Body of pancreas (tissue), 4 donors: ENCODE results near the gene PTPRD. TPM values are rescaled to one million over a fixed set of nuclear protein-coding genes. Genes with fewer than 3 reads are reported as not detected.

ENCODE experiments used
- ATAC-seq: fragments of 150-250 bp; one replicate; pipeline ENCODE4 v1.9.1; 2016
- DNase-seq, 4 donors: peaks; one replicate each; pipeline ENCODE4 v3.0.0-alpha.2; 2019
- H3K27ac ChIP-seq, 4 donors: fragments of 200-600 bp; sonication (generic); 1 replicate in 3 of 4; 2 replicates in 1 of 4; pipeline versions ENCODE4 v1.5.1 to v1.6.1; 2016 to 2019; ENCODE audit warnings: mild to moderate bottlenecking in 1 of 4, mixed read lengths in 1 of 4, moderate library complexity in 1 of 4
- H3K27me3 ChIP-seq, 2 donors: fragments of 200-600 bp; sonication (generic); one replicate each; pipeline ENCODE4 v1.6.0; 2016; ENCODE audit warnings: mild to moderate bottlenecking in 1 of 2
- H3K36me3 ChIP-seq, 2 donors: fragments of 200-600 bp; sonication (generic); replicated peaks in 1 of 2; 2 replicates each; pipeline ENCODE4 v1.5.1; 2016; ENCODE audit warnings: low read depth in 2 of 2; ENCODE audit not compliant: insufficient read depth in 1 of 2
- H3K4me1 ChIP-seq: fragments of 200-600 bp; sonication (generic); one replicate; pipeline ENCODE4 v1.6.0; 2016
- H3K4me3 ChIP-seq, 2 donors: fragments of 200-600 bp; sonication (generic); 1 replicate in 1 of 2; 2 replicates in 1 of 2; pipeline ENCODE4 v1.5.1; 2016 to 2019
- H3K9me3 ChIP-seq, 3 donors: fragments of 200-600 bp; sonication (generic); 1 replicate in 2 of 3; 2 replicates in 1 of 3; pipeline ENCODE4 v1.5.1; 2016
- POLR2A ChIP-seq, 3 donors: fragments of 450-650 bp; IDR thresholded peaks; one replicate each; pipeline ENCODE4 v1.6.1; 2016; ENCODE audit warnings: antibody characterized with exemption in 3 of 3, mild to moderate bottlenecking in 2 of 3
- WGBS, 2 donors: methylation state at CpG; one replicate each; pipeline ENCODE4 v1.1.5; 2017; 5-methylcytosine and 5-hydroxymethylcytosine counted together
- intact Hi-C: fragments of 100-400 bp; cut with DNase I; formaldehyde crosslinking; loops from one replicate; pipeline ENCODE4 v1.15.1; 2023
- total RNA-seq, 2 donors: library from RNA; depleted of rRNA; stranded (reverse); fragments of >200 nt; gene quantifications; one replicate each; pipeline ENCODE4 v1.1.0, GENCODE V29; 2016
- TF ChIP-seq, protein P1 (sequence below), 7 experiments: fragments of 450-650 bp in 4 of 7; fragments of 200-600 bp in 3 of 7; sonication (generic) in 3 of 7; IDR thresholded peaks; one replicate each; pipeline ENCODE4 v1.5.1; 2016 to 2019; ENCODE audit warnings: antibody characterized with exemption in 7 of 7

The PTPRD gene
- total RNA-seq, 2 donors from 2014 or later = 4.3 to 4.9 TPM

DNA sequence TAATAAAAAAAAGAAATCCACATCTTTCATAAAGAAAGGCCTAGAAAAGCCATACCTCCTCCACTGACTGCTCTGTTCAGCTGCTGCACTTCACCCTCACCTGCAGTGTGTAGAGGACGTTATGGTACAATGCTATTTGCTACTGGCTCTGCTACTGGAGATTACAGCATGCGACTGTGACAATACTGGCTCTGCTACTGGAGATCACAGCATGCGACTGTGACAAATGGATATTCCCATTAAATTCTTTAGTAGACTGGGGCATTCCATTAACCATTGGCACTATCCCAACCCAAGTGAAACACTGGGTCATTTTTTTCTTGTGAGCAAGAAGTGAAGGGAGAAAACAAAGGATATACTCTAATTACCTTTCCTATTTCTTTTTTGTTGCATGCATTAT is 1749.7 kb downstream of the PTPRD start:
- intact Hi-C loops = no loop called here
- DNase-seq = peak in 2 of 4 donors; percentile 11 to 20
- no peaks in the 10 kb centered on the region for H3K27me3 ChIP-seq
- no peak overlapping the region for H3K27ac ChIP-seq
- H3K4me3 ChIP-seq = no peak overlapping the region
- TF ChIP-seq, protein P1, sequence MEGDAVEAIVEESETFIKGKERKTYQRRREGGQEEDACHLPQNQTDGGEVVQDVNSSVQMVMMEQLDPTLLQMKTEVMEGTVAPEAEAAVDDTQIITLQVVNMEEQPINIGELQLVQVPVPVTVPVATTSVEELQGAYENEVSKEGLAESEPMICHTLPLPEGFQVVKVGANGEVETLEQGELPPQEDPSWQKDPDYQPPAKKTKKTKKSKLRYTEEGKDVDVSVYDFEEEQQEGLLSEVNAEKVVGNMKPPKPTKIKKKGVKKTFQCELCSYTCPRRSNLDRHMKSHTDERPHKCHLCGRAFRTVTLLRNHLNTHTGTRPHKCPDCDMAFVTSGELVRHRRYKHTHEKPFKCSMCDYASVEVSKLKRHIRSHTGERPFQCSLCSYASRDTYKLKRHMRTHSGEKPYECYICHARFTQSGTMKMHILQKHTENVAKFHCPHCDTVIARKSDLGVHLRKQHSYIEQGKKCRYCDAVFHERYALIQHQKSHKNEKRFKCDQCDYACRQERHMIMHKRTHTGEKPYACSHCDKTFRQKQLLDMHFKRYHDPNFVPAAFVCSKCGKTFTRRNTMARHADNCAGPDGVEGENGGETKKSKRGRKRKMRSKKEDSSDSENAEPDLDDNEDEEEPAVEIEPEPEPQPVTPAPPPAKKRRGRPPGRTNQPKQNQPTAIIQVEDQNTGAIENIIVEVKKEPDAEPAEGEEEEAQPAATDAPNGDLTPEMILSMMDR (IDR thresholded peaks at IDR 0.05) = no peak
- TF ChIP-seq POLR2A (IDR thresholded peaks at IDR 0.05) = no peak
- WGBS, 2 donors = 32 to 36% methylated on average over 3 of the region's 3 CpGs
- peaks cover 3% of the 10 kb centered on the region for H3K4me1 ChIP-seq
- ATAC-seq = peak; percentile 72
- no peaks in the 10 kb centered on the region for H3K9me3 ChIP-seq
- H3K36me3 ChIP-seq = no peaks in the 10 kb centered on the region

DNA sequence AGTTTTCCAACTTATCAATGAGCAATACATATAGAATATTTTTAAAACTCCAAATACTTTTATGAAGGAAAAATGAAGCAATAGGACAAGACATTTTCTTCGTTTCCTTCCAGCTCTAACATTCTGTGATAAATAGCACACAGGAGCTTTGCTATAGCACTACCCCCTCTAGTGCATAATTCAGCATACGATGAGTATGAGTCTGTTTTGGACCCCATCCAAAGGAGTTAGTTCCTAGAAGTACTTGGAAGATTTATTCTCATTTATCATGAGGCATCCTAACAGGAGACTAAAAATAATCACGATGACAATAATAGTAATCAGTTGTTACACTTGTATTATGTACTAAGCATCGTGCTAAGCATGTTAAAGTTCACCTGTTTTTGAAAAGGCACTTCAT is 1751.9 kb downstream of the PTPRD start:
- Histone ChIP-seq H3K27ac (no peak overlapping the region), H3K27me3 (peaks cover 0 to 4% of the 10 kb centered on the region in 2 donors), H3K9me3 (no peaks in the 10 kb centered on the region), H3K4me1 (peaks cover 12% of the 10 kb centered on the region), H3K4me3 (no peak overlapping the region), H3K36me3 (no peaks in the 10 kb centered on the region)
- TF ChIP-seq, protein P1 (IDR thresholded peaks at IDR 0.05) = no peak
- TF ChIP-seq POLR2A (IDR thresholded peaks at IDR 0.05) = no peak
- DNase-seq (no peak), ATAC-seq (no peak)
- WGBS, 2 donors = 34 to 35% methylated on average over 4 of the region's 4 CpGs
- intact Hi-C loops = no loop called here

DNA sequence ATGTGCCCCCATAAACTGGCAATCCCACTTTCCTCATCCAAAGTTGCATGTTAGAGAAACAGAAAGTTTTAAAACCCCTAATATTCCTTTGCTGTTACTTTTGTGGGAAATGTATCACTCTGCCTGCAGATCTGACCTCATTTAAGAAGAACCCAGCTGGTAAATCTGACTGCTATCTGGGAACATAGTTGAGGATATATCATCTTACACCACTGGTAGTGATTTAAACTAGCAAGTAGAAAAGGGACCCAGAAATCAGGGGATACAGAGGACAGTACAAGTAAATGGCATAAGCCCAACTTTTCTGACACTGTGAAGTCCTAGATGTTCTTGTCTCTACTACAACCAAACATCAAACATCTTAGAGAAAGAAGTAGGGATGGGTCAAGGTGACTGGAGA is 1752.7 kb downstream of the PTPRD start:
- TF ChIP-seq, protein P1 (IDR thresholded peaks at IDR 0.05) = no peak
- no peak for TF ChIP-seq POLR2A (IDR thresholded peaks at IDR 0.05)
- H3K4me1 ChIP-seq = peaks cover 12% of the 10 kb centered on the region
- no peak overlapping the region for H3K27ac ChIP-seq
- H3K4me3 ChIP-seq = no peak overlapping the region
- no peaks in the 10 kb centered on the region for H3K36me3 ChIP-seq
- no peaks in the 10 kb centered on the region for H3K9me3 ChIP-seq
- intact Hi-C loops = no loop called here
- ATAC-seq (no peak), DNase-seq (no peak)
- H3K27me3 ChIP-seq = peaks cover 0 to 4% of the 10 kb centered on the region in 2 donors

DNA sequence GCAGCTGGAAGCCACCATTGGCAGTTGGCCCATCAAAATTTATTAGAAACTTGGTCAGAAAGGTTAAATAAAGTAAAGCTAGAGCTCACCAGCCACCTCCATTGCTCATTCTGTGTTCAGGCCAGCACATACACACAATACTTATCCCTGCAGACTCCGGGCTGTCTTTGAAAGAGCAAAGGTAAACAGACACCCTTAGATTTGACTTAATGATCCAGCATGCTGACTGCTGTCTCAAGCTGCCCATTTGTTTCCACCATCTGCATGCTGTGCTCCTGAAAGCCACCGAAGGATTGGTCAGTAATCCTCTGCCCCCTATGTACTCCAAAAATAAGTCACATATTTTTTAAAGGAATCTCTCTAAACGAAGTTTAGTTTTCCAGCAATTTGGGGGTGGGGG is 1753.4 kb downstream of the PTPRD start:
- H3K27me3 ChIP-seq = peaks cover 0 to 4% of the 10 kb centered on the region in 2 donors
- WGBS, 2 donors = 19 to 25% methylated on average over 3 of the region's 3 CpGs
- TF ChIP-seq POLR2A (IDR thresholded peaks at IDR 0.05) = no peak
- TF ChIP-seq, protein P1 (IDR thresholded peaks at IDR 0.05) = no peak
- intact Hi-C loops = no loop called here
- no peak for DNase-seq
- H3K4me1 ChIP-seq = peaks cover 12% of the 10 kb centered on the region
- no peak overlapping the region for H3K4me3 ChIP-seq
- no peak for ATAC-seq
- no peaks in the 10 kb centered on the region for H3K36me3 ChIP-seq
- no peak overlapping the region for H3K27ac ChIP-seq
- H3K9me3 ChIP-seq = no peaks in the 10 kb centered on the region

DNA sequence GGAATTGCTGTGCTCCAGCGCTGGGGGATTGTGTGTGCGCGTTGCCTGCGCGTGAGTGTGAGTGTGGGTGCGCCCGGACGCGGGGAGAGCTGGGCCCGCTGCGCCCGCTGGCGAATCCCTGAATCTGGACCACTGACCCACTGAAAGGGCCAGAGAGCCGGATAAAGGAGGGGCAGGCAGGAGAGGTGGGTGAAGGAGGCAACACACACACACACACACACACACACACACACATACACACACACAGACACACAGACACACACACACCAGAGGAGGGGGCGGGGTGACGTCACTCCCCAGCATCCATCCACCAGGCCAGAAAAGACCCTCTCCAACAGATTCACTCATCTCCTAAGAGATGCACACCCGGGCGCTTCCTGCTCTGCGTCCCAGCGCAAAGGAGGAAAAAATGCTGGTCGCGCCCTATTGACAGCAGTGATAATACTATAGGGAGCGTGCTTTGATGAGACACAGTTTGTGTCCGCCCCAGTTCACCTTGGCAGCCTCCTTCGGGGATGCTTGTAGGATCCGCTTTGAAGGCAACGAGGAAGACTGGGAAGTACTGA is 1754.1 kb downstream of the PTPRD start:
- DNase-seq (no peak), ATAC-seq (no peak)
- no peak overlapping the region for H3K27ac ChIP-seq
- H3K27me3 ChIP-seq = peaks cover 0 to 4% of the 10 kb centered on the region in 2 donors
- WGBS, 2 donors = 31 to 40% methylated on average over 19 to 27 of the region's 27 CpGs
- TF ChIP-seq, protein P1 (IDR thresholded peaks at IDR 0.05) = no peak
- no peak for TF ChIP-seq POLR2A (IDR thresholded peaks at IDR 0.05)
- H3K36me3 ChIP-seq = no peaks in the 10 kb centered on the region
- H3K4me1 ChIP-seq = peaks cover 12% of the 10 kb centered on the region
- no peak overlapping the region for H3K4me3 ChIP-seq
- intact Hi-C loops = no loop called here
- H3K9me3 ChIP-seq = no peaks in the 10 kb centered on the region
